Loucy (cell line): ENCODE results near the gene WNT8A.

Source experiments
- CTCF ChIP-seq: fragments of 200-600 bp; sonication (generic); conservative IDR thresholded peaks from 2 replicates; pipeline ENCODE4 v1.5.1; 2014; ENCODE audit warnings: mild to moderate bottlenecking, antibody characterized with exemption, low read length
- EZH2phosphoT487 ChIP-seq: fragments of 200-600 bp; IDR thresholded peaks from 2 replicates; pipeline ENCODE4 v1.6.1; 2018; ENCODE audit warnings: antibody characterized with exemption, mild to moderate bottlenecking, moderate library complexity, borderline replicate concordance

GRCh38 chr5:138105709-138106108 lies 21.9 kb downstream of the WNT8A start:
- TF ChIP-seq EZH2phosphoT487 (no peak), CTCF (no peak)
